Stimulated activated memory B cell treated with anti-CD40 and anti-IgM and Interleukin-4, amounts not matched to agents 10 μg/mL and 1 μg/mL and 100 μg/mL, for 72 hours (primary cell): ENCODE data around the gene SAXO1.
"Not testable (repeated sequence)": the region's sequence is repeated elsewhere in the genome, so short reads cannot be mapped to it uniquely, and the experiment has no call there.

Experiments used
- ATAC-seq: fragments of 150-1000 bp; cut with Tn5 transposase; 2 replicates; pipeline ENCODE4 v1.10.0; 2021
- H3K27ac Mint-ChIP-seq: one replicate; pipeline ENCODE4 v1.8.0; 2022; ENCODE audit warnings: mild to moderate bottlenecking, mixed read lengths
- H3K27me3 Mint-ChIP-seq: one replicate; pipeline ENCODE4 v1.8.0; 2022; ENCODE audit warnings: mixed read lengths
- H3K36me3 Mint-ChIP-seq: one replicate; pipeline ENCODE4 v1.8.0; 2022; ENCODE audit warnings: mixed read lengths
- H3K4me1 Mint-ChIP-seq: one replicate; pipeline ENCODE4 v1.8.0; 2022; ENCODE audit warnings: mixed read lengths
- H3K4me3 Mint-ChIP-seq: one replicate; pipeline ENCODE4 v1.8.0; 2022; ENCODE audit warnings: mild to moderate bottlenecking, moderate library complexity, mixed read lengths
- H3K9me3 Mint-ChIP-seq: one replicate; pipeline ENCODE4 v1.8.0; 2022; ENCODE audit warnings: mixed read lengths

SAXO1 gene

DNA sequence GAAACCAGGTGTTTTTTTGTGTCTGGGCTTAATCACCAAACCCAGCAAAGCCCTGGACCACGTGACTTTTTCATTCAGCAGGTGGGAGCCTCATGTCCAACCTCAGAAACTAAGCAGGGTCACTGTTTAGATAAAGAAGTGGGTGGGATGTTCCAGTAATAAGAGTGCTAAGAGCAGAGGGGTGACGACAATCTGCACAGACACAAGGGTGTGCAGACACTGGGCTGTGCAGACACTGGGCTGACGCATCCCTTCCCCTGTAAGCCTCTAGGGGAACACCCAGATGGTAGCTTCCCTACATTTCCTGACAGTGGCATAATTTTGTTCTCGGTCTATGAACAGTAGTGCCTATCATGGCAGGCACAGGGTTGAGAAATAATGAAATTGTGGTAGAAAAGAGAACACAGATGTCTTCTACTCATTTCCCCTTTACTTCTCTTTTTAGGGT lies 85.1 kb downstream of the SAXO1 start:
- Mint-ChIP-seq H3K4me1 (no peaks in the 10 kb centered on the region), H3K9me3 (no peaks in the 10 kb centered on the region), H3K27me3 (no peaks in the 10 kb centered on the region), H3K36me3 (no peaks in the 10 kb centered on the region), H3K27ac (no peak overlapping the region), H3K4me3 (no peak overlapping the region)
- peak; percentile 75 for ATAC-seq

GRCh38 chr9:18942801-18943200 lies 90.2 kb downstream of the SAXO1 start:
- Mint-ChIP-seq H3K27me3 (peaks cover 12% of the 10 kb centered on the region), H3K4me3 (no peak overlapping the region), H3K9me3 (no peaks in the 10 kb centered on the region), H3K27ac (no peak overlapping the region), H3K36me3 (no peaks in the 10 kb centered on the region), H3K4me1 (no peaks in the 10 kb centered on the region)
- no peak for ATAC-seq

DNA sequence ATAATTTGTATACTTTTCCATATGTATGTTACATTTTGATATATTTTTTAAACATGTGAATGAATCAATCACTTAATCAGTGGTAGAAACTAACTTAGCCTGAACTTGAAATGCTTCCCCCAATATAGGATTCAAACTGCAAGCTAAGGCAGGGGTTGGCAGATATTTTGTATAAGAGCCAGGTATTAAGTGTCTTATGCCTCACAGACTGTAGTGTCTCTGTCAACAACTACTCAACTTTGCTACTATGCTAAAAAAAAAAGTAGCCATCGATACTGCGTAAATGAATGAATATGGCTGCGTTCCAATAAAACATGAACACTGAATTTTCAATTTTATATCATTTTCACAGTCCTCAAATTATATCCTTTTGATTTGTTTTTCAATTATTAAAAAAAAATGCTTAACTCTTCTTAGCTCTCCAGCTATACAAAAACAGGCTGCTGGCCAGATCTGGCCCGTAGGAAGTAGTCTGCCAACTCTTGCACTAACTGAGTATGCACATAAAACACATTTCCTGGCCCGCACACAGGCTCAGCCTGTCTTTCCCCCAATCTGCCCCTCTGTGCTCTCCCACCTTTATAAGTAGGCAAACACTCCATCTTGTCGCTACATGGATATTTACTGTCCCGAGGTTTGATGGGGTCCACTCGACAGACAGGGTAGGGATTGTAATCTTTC lies 91.8 kb downstream of the SAXO1 start:
- H3K9me3 Mint-ChIP-seq = no peaks in the 10 kb centered on the region
- no peaks in the 10 kb centered on the region for H3K4me1 Mint-ChIP-seq
- H3K4me3 Mint-ChIP-seq = no peak overlapping the region

DNA sequence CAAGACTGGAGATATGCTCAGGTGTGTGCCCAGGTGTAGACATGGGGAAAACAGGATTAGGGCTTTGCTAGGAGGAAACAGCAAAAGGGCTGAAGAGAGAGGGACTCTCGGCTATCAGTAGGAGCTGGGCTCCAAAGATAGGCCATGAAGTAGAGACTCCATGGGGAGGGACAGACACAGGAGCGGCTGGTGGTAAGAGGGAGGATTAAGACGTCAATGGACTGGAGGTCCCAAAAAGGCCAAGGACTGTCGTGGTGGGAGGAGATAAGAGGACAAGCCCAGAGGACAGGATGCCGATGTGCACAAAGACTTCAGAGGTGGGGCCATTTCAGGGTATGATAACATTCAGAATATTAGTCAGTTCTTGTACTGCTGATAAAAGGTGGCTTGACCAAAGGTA lies 93.1 kb downstream of the SAXO1 start:
- peaks cover 12% of the 10 kb centered on the region for H3K27me3 Mint-ChIP-seq
- no peaks in the 10 kb centered on the region for H3K36me3 Mint-ChIP-seq
- H3K9me3 Mint-ChIP-seq = no peaks in the 10 kb centered on the region
- no peaks in the 10 kb centered on the region for H3K4me1 Mint-ChIP-seq
- ATAC-seq = peak; percentile 44
- H3K27ac Mint-ChIP-seq = no peak overlapping the region
- no peak overlapping the region for H3K4me3 Mint-ChIP-seq

More for the DNA sequence above, 91.8 kb downstream of the SAXO1 start:
- peaks cover 12% of the 10 kb centered on the region for H3K27me3 Mint-ChIP-seq
- no peak for ATAC-seq
- no peaks in the 10 kb centered on the region for H3K36me3 Mint-ChIP-seq
- no peak overlapping the region for H3K27ac Mint-ChIP-seq

DNA sequence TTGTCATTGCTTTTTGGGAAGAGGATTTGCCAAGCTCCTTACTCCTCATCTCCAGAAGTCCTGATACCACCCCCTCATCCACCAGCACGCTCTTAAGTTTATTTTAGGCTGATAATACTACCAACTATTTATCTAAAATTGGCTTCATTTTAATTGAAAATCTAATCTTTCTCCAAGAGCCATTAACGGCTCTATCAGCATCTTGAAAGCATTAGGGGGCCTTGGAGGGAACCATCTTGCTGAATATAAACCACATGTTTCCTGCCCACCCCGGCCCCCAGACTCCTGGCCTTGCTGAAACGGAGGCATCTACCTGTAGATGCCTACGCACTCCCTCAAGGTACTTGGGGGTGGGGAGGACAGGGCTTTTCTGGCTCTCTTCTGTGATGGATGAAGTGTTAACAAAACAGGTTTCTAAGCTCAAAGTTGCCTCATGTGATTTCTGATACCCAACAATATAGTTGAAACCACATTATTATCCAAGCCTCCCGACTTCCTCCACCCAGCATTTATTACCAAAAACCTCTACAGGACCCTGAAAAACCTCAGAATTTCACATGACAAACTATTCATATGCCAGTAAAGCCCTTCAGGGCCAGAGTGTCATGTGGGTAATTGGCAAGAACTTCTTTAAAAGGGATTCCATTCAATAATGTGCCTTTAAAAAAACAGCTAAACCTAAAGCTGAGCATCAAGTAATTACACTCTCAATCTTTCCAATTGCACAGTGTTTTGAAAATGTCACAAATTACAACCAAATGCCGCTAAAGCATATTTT lies 96.7 kb downstream of the SAXO1 start:
- H3K36me3 Mint-ChIP-seq = no peaks in the 10 kb centered on the region
- no peaks in the 10 kb centered on the region for H3K9me3 Mint-ChIP-seq
- ATAC-seq = no peak
- no peaks in the 10 kb centered on the region for H3K4me1 Mint-ChIP-seq
- no peaks in the 10 kb centered on the region for H3K27me3 Mint-ChIP-seq
- no peak overlapping the region for H3K27ac Mint-ChIP-seq
- no peak overlapping the region for H3K4me3 Mint-ChIP-seq

DNA sequence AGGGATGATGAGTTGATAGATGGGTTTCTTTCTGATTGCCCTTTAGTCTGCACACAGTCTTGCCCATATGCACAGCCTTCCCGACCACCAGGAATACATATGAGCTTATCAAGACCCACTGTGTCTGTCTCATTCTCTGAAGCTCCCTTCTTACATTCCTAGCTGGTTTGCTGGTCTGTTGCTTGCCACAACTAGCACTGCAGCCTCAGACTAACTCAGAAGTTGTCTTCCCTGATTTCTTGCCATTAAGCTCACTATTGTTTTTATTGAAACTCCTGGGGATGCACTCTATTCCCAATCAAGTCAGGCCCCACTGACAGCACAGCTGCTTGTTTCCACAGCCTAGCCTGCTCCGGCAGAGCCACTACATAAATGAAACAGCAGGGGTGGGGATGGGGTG lies 97.5 kb downstream of the SAXO1 start:
- no peak overlapping the region for H3K27ac Mint-ChIP-seq
- ATAC-seq = no peak

GRCh38 chr9:18930611-18931010 lies 102.4 kb downstream of the SAXO1 start:
- H3K27me3 Mint-ChIP-seq, H3K27ac Mint-ChIP-seq, H3K4me1 Mint-ChIP-seq, H3K4me3 Mint-ChIP-seq, H3K36me3 Mint-ChIP-seq, ATAC-seq, H3K9me3 Mint-ChIP-seq: not testable (repeated sequence)

More for the DNA sequence above, 97.5 kb downstream of the SAXO1 start:
- H3K36me3 Mint-ChIP-seq = no peaks in the 10 kb centered on the region
- H3K4me3 Mint-ChIP-seq = no peak overlapping the region
- H3K4me1 Mint-ChIP-seq = no peaks in the 10 kb centered on the region
- no peaks in the 10 kb centered on the region for H3K27me3 Mint-ChIP-seq
- H3K9me3 Mint-ChIP-seq = no peaks in the 10 kb centered on the region

- H3K36me3 Mint-ChIP-seq = no peaks in the 10 kb centered on the region
- no peaks in the 10 kb centered on the region for H3K27me3 Mint-ChIP-seq
- H3K4me3 Mint-ChIP-seq = no peak overlapping the region
- no peaks in the 10 kb centered on the region for H3K9me3 Mint-ChIP-seq
- H3K27ac Mint-ChIP-seq = no peak overlapping the region
- ATAC-seq = no peak
- H3K4me1 Mint-ChIP-seq = no peaks in the 10 kb centered on the region
Observed at GRCh38 chr9:18928711-18929110, 104.3 kb downstream of the SAXO1 start.

GRCh38 chr9:18926513-18926912 lies 106.5 kb downstream of the SAXO1 start:
- Mint-ChIP-seq H3K36me3 (no peaks in the 10 kb centered on the region), H3K27me3 (no peaks in the 10 kb centered on the region), H3K4me3 (no peak overlapping the region), H3K27ac (no peak overlapping the region), H3K9me3 (no peaks in the 10 kb centered on the region), H3K4me1 (no peaks in the 10 kb centered on the region)
- ATAC-seq = no peak

GRCh38 chr9:18925880-18926279 lies 107.1 kb downstream of the SAXO1 start:
- H3K27me3 Mint-ChIP-seq = no peaks in the 10 kb centered on the region
- H3K9me3 Mint-ChIP-seq = no peaks in the 10 kb centered on the region
- no peaks in the 10 kb centered on the region for H3K4me1 Mint-ChIP-seq
- no peak for ATAC-seq
- H3K4me3 Mint-ChIP-seq = no peak overlapping the region
- H3K27ac Mint-ChIP-seq = no peak overlapping the region
- H3K36me3 Mint-ChIP-seq = no peaks in the 10 kb centered on the region

- H3K27ac Mint-ChIP-seq = no peak overlapping the region
- H3K36me3 Mint-ChIP-seq = no peaks in the 10 kb centered on the region
- no peaks in the 10 kb centered on the region for H3K27me3 Mint-ChIP-seq
- H3K4me3 Mint-ChIP-seq = no peak overlapping the region
- no peaks in the 10 kb centered on the region for H3K9me3 Mint-ChIP-seq
- H3K4me1 Mint-ChIP-seq = no peaks in the 10 kb centered on the region
- ATAC-seq = no peak
Observed at GRCh38 chr9:18923671-18924430, 109.2 kb downstream of the SAXO1 start.

DNA sequence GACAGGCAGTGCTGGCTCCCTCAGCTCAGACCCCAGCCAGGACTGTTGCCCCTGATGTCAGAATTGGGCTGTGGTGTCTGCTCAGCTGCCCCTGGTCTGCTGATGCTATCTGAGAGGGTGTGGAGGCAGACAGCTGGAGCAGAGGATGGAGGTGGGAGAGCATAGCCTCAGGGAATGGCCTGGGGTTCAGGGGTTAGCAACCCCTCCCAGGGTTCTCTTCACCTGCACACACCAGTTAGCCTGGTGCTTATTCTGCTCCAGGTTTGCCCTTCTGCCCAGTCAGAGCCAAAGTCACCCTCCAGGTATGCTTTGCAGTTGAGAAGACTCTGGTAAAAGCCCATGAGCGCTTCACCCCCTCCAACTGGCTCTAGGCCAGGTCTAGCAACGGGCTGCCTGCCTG lies 109.8 kb downstream of the SAXO1 start:
- Mint-ChIP-seq H3K27ac (no peak overlapping the region), H3K27me3 (no peaks in the 10 kb centered on the region), H3K4me3 (no peak overlapping the region), H3K36me3 (no peaks in the 10 kb centered on the region), H3K9me3 (no peaks in the 10 kb centered on the region), H3K4me1 (no peaks in the 10 kb centered on the region)
- no peak for ATAC-seq

GRCh38 chr9:18922161-18922885 lies 110.7 kb downstream of the SAXO1 start:
- Mint-ChIP-seq H3K36me3 (no peaks in the 10 kb centered on the region), H3K27me3 (no peaks in the 10 kb centered on the region), H3K4me3 (no peak overlapping the region), H3K4me1 (no peaks in the 10 kb centered on the region), H3K9me3 (no peaks in the 10 kb centered on the region), H3K27ac (no peak overlapping the region)
- no peak for ATAC-seq

- no peak for ATAC-seq
- Mint-ChIP-seq H3K27me3 (no peaks in the 10 kb centered on the region), H3K4me1 (no peaks in the 10 kb centered on the region), H3K27ac (no peak overlapping the region), H3K4me3 (no peak overlapping the region), H3K9me3 (no peaks in the 10 kb centered on the region), H3K36me3 (no peaks in the 10 kb centered on the region)
Observed at GRCh38 chr9:18921366-18922075, 111.5 kb downstream of the SAXO1 start.
